NB4 (cell line): ENCODE measurements around the gene ASB4.

Experiments used
- DNase-seq: peaks from one replicate; pipeline ENCODE4 v3.0.0; 2010; ENCODE audit warnings: low read depth
- H3K4me3 ChIP-seq: one replicate; pipeline ENCODE4 v1.5.1; 2011; ENCODE audit warnings: mild to moderate bottlenecking, low read depth, low read length, moderate library complexity
- CTCF ChIP-seq: IDR thresholded peaks from one replicate; pipeline ENCODE4 v1.5.1; 2012; ENCODE audit warnings: low read depth, low read length
- MAX ChIP-seq: IDR thresholded peaks from 2 replicates; pipeline ENCODE4 v1.6.1; 2011; ENCODE audit warnings: low read depth, low read length
- MYC ChIP-seq: IDR thresholded peaks from 2 replicates; pipeline ENCODE4 v1.6.1; 2011; ENCODE audit warnings: low read depth, low read length
- POLR2A ChIP-seq: IDR thresholded peaks from 2 replicates; pipeline ENCODE4 v1.6.1; 2011; ENCODE audit warnings: mild to moderate bottlenecking; ENCODE audit not compliant: insufficient read length; ENCODE audit errors: extremely low read depth

ASB4 gene

GRCh38 chr7:95481271-95482165, 4.2 kb upstream of the ASB4 start:
- H3K4me3 ChIP-seq, result no peak overlapping the region
- no peak for TF ChIP-seq POLR2A
- TF ChIP-seq MYC, result no peak
- no peak for TF ChIP-seq MAX
- TF ChIP-seq CTCF, result no peak
- no peak for DNase-seq

- no peak for TF ChIP-seq MAX
- TF ChIP-seq POLR2A, result no peak
- no peak for TF ChIP-seq MYC
- no peak for TF ChIP-seq CTCF
- no peak overlapping the region for H3K4me3 ChIP-seq
- no peak for DNase-seq
These were observed 3.3 kb upstream of the ASB4 start for GRCh38 chr7:95482424-95482823.

- DNase-seq, result no peak
- H3K4me3 ChIP-seq, result no peak overlapping the region
- TF ChIP-seq CTCF (no peak), MAX (no peak), MYC (no peak), POLR2A (no peak)
These were observed 4.6 kb downstream of the ASB4 start for GRCh38 chr7:95490231-95490762.

- no peak for DNase-seq
- TF ChIP-seq POLR2A, result no peak
- TF ChIP-seq MAX, result no peak
- TF ChIP-seq CTCF, result no peak
- no peak for TF ChIP-seq MYC
- no peak overlapping the region for H3K4me3 ChIP-seq
These were observed 5.5 kb downstream of the ASB4 start for GRCh38 chr7:95491201-95491600.

- DNase-seq, result no peak
- TF ChIP-seq POLR2A, result no peak
- no peak for TF ChIP-seq CTCF
- no peak for TF ChIP-seq MAX
- no peak for TF ChIP-seq MYC
- H3K4me3 ChIP-seq, result no peak overlapping the region
These were observed 6.0 kb downstream of the ASB4 start for GRCh38 chr7:95491634-95492314.
